Fibroblast of the aortic adventitia (primary cell): Measurements from ENCODE around the gene CTNNA3. TPM values are rescaled to one million over a fixed set of nuclear protein-coding genes. Genes with fewer than 3 reads are reported as not detected.

Experiments used
- DNase-seq: peaks from one replicate; pipeline ENCODE4 v3.0.0-alpha.2; 2010; ENCODE audit warnings: low read depth
- H3K4me3 ChIP-seq: 2 replicates; pipeline ENCODE4 v1.5.1; 2011; ENCODE audit warnings: low read depth, mild to moderate bottlenecking, control low read depth, low read length, moderate library complexity
- total RNA-seq: library from RNA; depleted of rRNA; stranded (reverse); fragments of >200 nt; gene quantifications from 2 replicates; pipeline ENCODE4 v1.2.3, GENCODE V29; 2012; ENCODE audit warnings: low replicate concordance
- TF ChIP-seq, protein P1 (sequence below): IDR thresholded peaks from 2 replicates; pipeline ENCODE4 v1.5.1; 2011; ENCODE audit warnings: mild to moderate bottlenecking, low read length, control low read depth, inconsistent platforms; ENCODE audit not compliant: insufficient read depth

Gene CTNNA3
- total RNA-seq, 1 donor = not detected

DNA sequence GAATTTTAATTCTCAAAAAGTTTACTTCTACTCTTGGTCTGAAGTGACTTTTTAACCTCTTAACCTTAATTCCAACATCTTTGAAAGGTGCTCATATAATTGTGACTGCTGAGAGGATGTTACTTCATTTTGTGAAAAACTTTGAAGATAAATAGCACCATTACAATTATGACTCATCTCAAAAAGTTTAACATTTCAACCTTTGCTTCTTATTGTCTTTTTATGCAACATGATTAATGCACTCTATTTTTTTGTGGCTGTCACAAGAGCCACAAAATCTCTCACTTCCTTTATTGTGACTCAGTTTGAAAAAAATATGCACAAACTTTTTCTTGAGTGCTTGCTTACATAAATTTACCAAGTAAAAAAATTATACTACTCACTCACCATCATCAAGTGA is 387.1 kb downstream of the CTNNA3 start:
- no peak for DNase-seq
- TF ChIP-seq, protein P1, sequence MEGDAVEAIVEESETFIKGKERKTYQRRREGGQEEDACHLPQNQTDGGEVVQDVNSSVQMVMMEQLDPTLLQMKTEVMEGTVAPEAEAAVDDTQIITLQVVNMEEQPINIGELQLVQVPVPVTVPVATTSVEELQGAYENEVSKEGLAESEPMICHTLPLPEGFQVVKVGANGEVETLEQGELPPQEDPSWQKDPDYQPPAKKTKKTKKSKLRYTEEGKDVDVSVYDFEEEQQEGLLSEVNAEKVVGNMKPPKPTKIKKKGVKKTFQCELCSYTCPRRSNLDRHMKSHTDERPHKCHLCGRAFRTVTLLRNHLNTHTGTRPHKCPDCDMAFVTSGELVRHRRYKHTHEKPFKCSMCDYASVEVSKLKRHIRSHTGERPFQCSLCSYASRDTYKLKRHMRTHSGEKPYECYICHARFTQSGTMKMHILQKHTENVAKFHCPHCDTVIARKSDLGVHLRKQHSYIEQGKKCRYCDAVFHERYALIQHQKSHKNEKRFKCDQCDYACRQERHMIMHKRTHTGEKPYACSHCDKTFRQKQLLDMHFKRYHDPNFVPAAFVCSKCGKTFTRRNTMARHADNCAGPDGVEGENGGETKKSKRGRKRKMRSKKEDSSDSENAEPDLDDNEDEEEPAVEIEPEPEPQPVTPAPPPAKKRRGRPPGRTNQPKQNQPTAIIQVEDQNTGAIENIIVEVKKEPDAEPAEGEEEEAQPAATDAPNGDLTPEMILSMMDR = no peak
- H3K4me3 ChIP-seq = no peak overlapping the region

DNA sequence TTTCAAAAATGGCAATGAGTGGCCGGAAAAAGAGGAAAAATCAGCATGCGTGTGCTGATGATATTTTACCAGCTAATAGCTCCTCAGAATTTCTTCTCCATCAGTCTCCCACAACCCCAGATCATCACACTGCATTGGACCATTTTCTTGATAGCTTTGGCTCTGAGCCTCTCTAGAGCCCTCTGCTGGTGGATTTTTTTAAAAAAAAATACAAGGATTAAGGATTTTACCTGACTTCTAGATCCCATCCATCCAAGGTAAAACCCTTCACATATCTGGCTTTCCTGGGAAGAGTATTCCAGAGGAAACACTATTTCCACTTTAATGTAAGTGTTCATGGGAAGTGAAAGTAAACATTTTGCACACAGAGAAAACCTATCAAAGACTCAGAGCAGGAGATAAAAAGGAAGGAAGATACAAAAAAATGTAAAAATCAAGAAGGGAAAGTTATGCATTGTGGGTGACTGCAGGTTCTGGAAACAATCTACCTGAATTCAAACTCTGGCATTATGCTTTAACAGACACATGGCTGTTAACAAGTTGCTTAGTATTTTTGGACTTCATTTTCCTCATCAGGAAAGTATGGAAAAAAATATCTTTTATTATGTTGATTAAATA is 389.3 kb downstream of the CTNNA3 start:
- H3K4me3 ChIP-seq = no peak overlapping the region
- TF ChIP-seq, protein P1 = no peak
- no peak for DNase-seq

DNA sequence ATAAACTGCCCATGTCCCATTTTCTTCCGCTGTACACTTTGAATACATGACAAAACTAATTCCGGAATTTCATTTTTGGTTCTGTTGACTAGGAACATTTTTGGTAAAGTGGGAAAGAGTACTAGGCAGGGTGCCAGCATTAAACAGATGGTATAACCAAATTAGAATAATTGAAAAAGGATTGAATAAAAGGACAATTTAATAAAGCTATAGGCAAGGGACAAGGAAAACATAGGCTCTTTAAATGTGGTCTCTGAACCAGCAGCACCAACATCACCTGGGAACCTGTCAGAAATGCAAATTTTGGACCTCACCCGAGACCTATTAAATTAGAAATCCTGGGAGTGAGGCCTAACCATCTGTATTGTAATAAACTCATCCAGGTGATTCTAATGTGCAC is 393.3 kb downstream of the CTNNA3 start:
- TF ChIP-seq, protein P1 = no peak
- no peak overlapping the region for H3K4me3 ChIP-seq
- no peak for DNase-seq

DNA sequence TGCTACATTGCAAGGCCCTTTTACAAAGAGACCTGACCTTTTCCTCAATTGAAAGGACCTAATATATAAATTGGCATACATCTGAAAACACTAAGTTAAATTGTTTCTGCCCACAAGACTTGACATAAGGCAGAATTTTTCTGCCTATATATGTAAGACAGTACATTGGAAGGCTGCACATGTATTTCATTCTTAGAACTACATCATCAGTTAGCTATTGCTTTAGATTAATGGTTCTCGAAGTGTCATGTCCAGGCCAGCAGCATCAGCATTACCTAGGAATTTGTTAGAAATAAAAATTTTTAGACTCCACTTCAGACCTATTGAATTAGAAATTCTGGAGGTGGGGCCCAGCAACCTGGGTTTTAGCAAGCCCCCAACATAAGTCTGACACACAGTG is 396.2 kb downstream of the CTNNA3 start:
- TF ChIP-seq, protein P1 = no peak
- no peak overlapping the region for H3K4me3 ChIP-seq
- DNase-seq = no peak

DNA sequence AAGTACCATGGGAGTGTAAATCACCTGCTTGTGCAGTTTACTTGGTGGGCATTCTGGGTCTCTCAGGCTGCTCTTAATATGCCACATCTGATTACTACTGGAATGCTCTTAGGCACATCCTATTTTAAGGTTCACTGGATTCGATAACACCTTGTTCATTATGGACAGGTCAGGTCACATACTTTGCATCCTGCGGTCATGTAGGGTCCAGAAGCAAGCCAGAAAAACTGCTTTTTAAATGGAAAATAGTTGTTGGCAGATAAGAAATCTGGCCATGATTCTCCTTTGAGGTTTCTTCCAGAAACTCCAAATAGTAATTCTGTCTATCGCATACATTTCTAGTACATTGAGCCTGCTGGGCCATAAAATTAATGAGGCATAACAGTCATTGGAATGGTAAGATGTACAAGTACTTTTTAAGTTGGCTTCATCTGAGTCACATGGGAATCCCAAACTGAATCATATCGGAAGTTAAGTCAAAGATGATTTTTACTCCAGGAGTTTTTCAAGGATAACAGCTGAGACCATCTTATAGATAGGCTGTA is 398.3 kb downstream of the CTNNA3 start:
- no peak overlapping the region for H3K4me3 ChIP-seq
- no peak for DNase-seq
- TF ChIP-seq, protein P1 = no peak

DNA sequence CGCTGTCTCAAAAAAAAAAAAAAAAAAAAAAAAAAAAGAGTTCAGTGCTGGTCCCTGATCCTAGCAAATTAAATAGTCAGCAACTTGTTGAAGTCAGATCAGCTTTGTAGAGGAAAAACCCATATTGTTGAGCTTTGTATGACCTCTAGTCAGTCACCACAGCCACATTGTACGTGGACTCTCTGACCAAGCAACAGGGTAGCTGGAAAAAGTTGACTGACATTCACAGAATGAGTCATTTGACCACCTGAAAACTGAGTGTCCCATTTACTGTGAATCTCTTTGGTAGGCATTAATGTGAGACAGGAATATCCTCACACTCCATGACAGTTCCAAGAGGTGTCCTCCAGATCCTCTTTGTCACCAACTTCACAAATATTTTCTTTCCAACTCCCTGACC is 399.1 kb downstream of the CTNNA3 start:
- DNase-seq = no peak
- TF ChIP-seq, protein P1 = no peak
- no peak overlapping the region for H3K4me3 ChIP-seq
